Gastrocnemius medialis (tissue), 4 donors: Measurements from ENCODE around the gene NDUFA12. TPM values are rescaled to one million over a fixed set of nuclear protein-coding genes. Genes with fewer than 3 reads are reported as not detected.
A peak's percentile ranks its signal among the peaks of the same experiment; 100 is the strongest.

Experiments
- ATAC-seq, 2 donors: fragments of 150-250 bp; one replicate each; pipeline ENCODE4 v1.9.1; 2016
- DNase-seq, 2 donors: peaks; one replicate each; pipeline ENCODE4 v3.0.0-alpha.2; 2019
- H3K27ac ChIP-seq, 4 donors: fragments of 200-600 bp; sonication (generic); 1 replicate in 1 of 4; 2 replicates in 3 of 4; pipeline ENCODE4 v1.5.1; 2016 to 2018; ENCODE audit warnings: mild to moderate bottlenecking in 2 of 4, moderate library complexity in 1 of 4
- H3K27me3 ChIP-seq, 3 donors: fragments of 200-600 bp; sonication (generic) in 2 of 3; 1 replicate in 1 of 3; 2 replicates in 2 of 3; pipeline versions ENCODE4 v1.5.1 to v1.6.0; 2016 to 2019; ENCODE audit warnings: mild to moderate bottlenecking in 1 of 3, moderate library complexity in 1 of 3
- H3K36me3 ChIP-seq, 2 donors: fragments of 200-600 bp; sonication (generic) in 1 of 2; one replicate each; pipeline ENCODE4 v1.5.1; 2017 to 2018
- H3K4me1 ChIP-seq, 2 donors: fragments of 200-600 bp; sonication (generic) in 1 of 2; one replicate each; pipeline ENCODE4 v1.5.1; 2016 to 2017; ENCODE audit warnings: mild to moderate bottlenecking in 2 of 2
- H3K4me3 ChIP-seq, 4 donors: fragments of 200-600 bp; sonication (generic) in 3 of 4; 1 replicate in 1 of 4; 2 replicates in 3 of 4; pipeline ENCODE4 v1.5.1; 2016 to 2019; ENCODE audit warnings: mild to moderate bottlenecking in 2 of 4
- H3K9me3 ChIP-seq, 3 donors: fragments of 200-600 bp; sonication (generic) in 2 of 3; 1 replicate in 1 of 3; 2 replicates in 2 of 3; pipeline ENCODE4 v1.5.1; 2016 to 2019
- CTCF ChIP-seq, 5 experiments: fragments of 450-650 bp in 3 of 5; fragments of 200-600 bp in 2 of 5; sonication (generic) in 2 of 5; IDR thresholded peaks in 4 of 5; conservative IDR thresholded peaks in 1 of 5; 1 replicate in 4 of 5; 2 replicates in 1 of 5; pipeline ENCODE4 v1.5.1; 2016 to 2019; ENCODE audit warnings: antibody characterized with exemption in 5 of 5, mild to moderate bottlenecking in 3 of 5, moderate library complexity in 3 of 5
- POLR2A ChIP-seq, 2 donors: fragments of 450-650 bp; IDR thresholded peaks; one replicate each; pipeline ENCODE4 v1.6.1; 2017; ENCODE audit warnings: antibody characterized with exemption in 2 of 2, mild to moderate bottlenecking in 2 of 2, moderate library complexity in 2 of 2
- in situ Hi-C, 4 donors: fragments of 200-750 bp; cut with MboI; loops; one replicate each; pipeline versions ENCODE4 v1.15.0 to v1.8.0; 2017; ENCODE audit warnings: low sequenced_read_pairs in 4 of 4
- intact Hi-C: fragments of 100-400 bp; cut with DNase I; formaldehyde crosslinking; loops from one replicate; pipeline ENCODE4 v1.15.1; 2023; ENCODE audit warnings: low total_unique reads
- total RNA-seq, 4 donors: library from RNA; depleted of rRNA; stranded (reverse); fragments of >200 nt; gene quantifications; one replicate each; pipeline versions ENCODE4 v1.1.0 to v1.2.3, GENCODE V29; 2016

Gene NDUFA12
- 100 to 1,000 TPM; 225 to 382 (median 356) TPM for total RNA-seq

GRCh38 chr12:95003213-95003920 is at the start of gene NDUFA12:
NDUFA12 (minus strand) TSS chr12:95003697; CDS start chr12:95003680, 17 bp downstream.
- peaks cover 0 to 13% of the 10 kb centered on the region in 2 donors for H3K36me3 ChIP-seq
- intact Hi-C loops, result loop anchor here (5.0 to 10.0 kb wide), 4 partner anchors 69 to 541 kb away; partner anchors contain the start of genes METAP2 and NR2C1
- peak within 1 kb of the TSS; percentile 79 to 89 (median 84) for H3K27ac ChIP-seq
- TF ChIP-seq POLR2A (IDR thresholded peaks at IDR 0.05) (peak; percentile 77 to 81), CTCF (IDR thresholded peaks at IDR 0.05 in 4 of 5, conservative IDR thresholded peaks at IDR 0.05 in 1 of 5) (no peak)
- peak within 1 kb of the TSS; percentile 78 to 94 (median 80) for H3K4me3 ChIP-seq
- peaks cover 0 to 8% (median 0%) of the 10 kb centered on the region in 3 donors for H3K9me3 ChIP-seq
- DNase-seq, result peak; percentile 91 to 93
- in situ Hi-C loops, result no loop called here
- peaks cover 28 to 30% of the 10 kb centered on the region in 2 donors for H3K4me1 ChIP-seq
- peak; percentile 98 to 99 for ATAC-seq
- no peaks in the 10 kb centered on the region for H3K27me3 ChIP-seq

GRCh38 chr12:95051241-95051640 is 47.7 kb upstream of the NDUFA12 start:
- intact Hi-C loops (no loop called here), in situ Hi-C loops (no loop called here)
- H3K4me1 ChIP-seq, result no peaks in the 10 kb centered on the region
- H3K27me3 ChIP-seq, result no peaks in the 10 kb centered on the region
- H3K9me3 ChIP-seq, result no peaks in the 10 kb centered on the region
- TF ChIP-seq CTCF (IDR thresholded peaks at IDR 0.05 in 4 of 5, conservative IDR thresholded peaks at IDR 0.05 in 1 of 5) (no peak), POLR2A (IDR thresholded peaks at IDR 0.05) (no peak)
- H3K27ac ChIP-seq, result no peak overlapping the region
- ATAC-seq (no peak), DNase-seq (no peak)
- H3K4me3 ChIP-seq, result no peak overlapping the region
- peaks cover 0 to 85% of the 10 kb centered on the region in 2 donors for H3K36me3 ChIP-seq

DNA sequence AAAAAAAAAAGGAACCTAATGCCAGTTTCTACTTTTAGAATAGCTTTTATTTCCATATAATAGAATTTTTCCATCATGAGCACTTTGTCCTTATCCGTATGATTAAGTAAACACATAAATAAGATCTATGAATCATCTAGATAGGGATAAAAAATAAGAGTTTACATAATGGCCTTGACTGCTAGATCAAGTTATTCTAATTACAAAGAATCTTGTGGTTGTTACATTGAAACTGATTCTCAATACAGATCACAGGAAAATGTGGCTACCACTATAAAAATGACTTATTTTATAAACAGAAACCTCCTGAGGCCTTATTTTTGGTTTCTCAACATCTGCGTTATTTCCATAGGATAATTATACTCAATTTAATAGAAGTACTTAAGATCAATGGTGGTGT is 34.4 kb upstream of the NDUFA12 start:
- DNase-seq, result no peak
- in situ Hi-C loops (no loop called here), intact Hi-C loops (no loop called here)
- no peak for TF ChIP-seq CTCF (IDR thresholded peaks at IDR 0.05 in 4 of 5, conservative IDR thresholded peaks at IDR 0.05 in 1 of 5)
- no peak for TF ChIP-seq POLR2A (IDR thresholded peaks at IDR 0.05)
- H3K4me3 ChIP-seq, result no peak overlapping the region
- no peaks in the 10 kb centered on the region for H3K27me3 ChIP-seq
- no peaks in the 10 kb centered on the region for H3K9me3 ChIP-seq
- H3K36me3 ChIP-seq, result peaks cover 0 to 45% of the 10 kb centered on the region in 2 donors
- no peaks in the 10 kb centered on the region for H3K4me1 ChIP-seq
- no peak for ATAC-seq
- H3K27ac ChIP-seq, result no peak overlapping the region

DNA sequence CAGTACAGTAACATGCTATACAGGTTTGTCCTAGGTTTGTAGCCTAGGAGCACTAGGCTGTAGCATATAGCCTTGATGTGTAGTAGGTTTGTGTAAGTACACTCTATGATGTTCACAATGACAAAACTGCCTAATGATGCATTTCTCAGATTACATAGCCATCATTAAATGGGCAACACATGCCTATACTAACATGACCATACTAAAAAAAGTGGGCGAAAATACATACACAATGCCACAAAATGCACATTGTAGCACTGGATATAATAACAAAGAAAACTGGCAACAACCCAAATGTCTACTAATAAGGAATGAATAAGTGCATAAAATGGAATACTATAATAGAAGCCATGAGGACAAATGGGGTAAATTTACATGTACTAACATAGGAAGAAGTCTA is 31.3 kb upstream of the NDUFA12 start:
- Histone ChIP-seq H3K4me1 (no peaks in the 10 kb centered on the region), H3K27ac (no peak overlapping the region), H3K36me3 (peaks cover 0 to 47% of the 10 kb centered on the region in 2 donors), H3K4me3 (no peak overlapping the region), H3K9me3 (no peaks in the 10 kb centered on the region), H3K27me3 (no peaks in the 10 kb centered on the region)
- DNase-seq (no peak), ATAC-seq (no peak)
- in situ Hi-C loops, result no loop called here
- intact Hi-C loops, result no loop called here
- TF ChIP-seq CTCF (IDR thresholded peaks at IDR 0.05 in 4 of 5, conservative IDR thresholded peaks at IDR 0.05 in 1 of 5) (no peak), POLR2A (IDR thresholded peaks at IDR 0.05) (no peak)
